ENCODE data around the gene ANAPC7.
"Not testable (repeated sequence)": the region's sequence is repeated elsewhere in the genome, so short reads cannot be mapped to it uniquely, and the experiment has no call there.

- TF ChIP-seq POLR2A (IDR thresholded peaks at IDR 0.05): not testable (repeated sequence)
- TF ChIP-seq, protein P1, sequence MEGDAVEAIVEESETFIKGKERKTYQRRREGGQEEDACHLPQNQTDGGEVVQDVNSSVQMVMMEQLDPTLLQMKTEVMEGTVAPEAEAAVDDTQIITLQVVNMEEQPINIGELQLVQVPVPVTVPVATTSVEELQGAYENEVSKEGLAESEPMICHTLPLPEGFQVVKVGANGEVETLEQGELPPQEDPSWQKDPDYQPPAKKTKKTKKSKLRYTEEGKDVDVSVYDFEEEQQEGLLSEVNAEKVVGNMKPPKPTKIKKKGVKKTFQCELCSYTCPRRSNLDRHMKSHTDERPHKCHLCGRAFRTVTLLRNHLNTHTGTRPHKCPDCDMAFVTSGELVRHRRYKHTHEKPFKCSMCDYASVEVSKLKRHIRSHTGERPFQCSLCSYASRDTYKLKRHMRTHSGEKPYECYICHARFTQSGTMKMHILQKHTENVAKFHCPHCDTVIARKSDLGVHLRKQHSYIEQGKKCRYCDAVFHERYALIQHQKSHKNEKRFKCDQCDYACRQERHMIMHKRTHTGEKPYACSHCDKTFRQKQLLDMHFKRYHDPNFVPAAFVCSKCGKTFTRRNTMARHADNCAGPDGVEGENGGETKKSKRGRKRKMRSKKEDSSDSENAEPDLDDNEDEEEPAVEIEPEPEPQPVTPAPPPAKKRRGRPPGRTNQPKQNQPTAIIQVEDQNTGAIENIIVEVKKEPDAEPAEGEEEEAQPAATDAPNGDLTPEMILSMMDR (IDR thresholded peaks at IDR 0.05): not testable (repeated sequence)
These were observed 6.6 kb upstream of the ANAPC7 start for GRCh38 chr12:110410086-110410485.

Data from testis (tissue), 2 donors.